Measurements from ENCODE around the gene SMYD3.

GRCh38 chr1:245701631-245702030, 805.4 kb downstream of the SMYD3 start:
- no peak for TF ChIP-seq ZNF792 (tag by site-specific recombination; IDR thresholded peaks at IDR 0.05)
- TF ChIP-seq, protein P1, sequence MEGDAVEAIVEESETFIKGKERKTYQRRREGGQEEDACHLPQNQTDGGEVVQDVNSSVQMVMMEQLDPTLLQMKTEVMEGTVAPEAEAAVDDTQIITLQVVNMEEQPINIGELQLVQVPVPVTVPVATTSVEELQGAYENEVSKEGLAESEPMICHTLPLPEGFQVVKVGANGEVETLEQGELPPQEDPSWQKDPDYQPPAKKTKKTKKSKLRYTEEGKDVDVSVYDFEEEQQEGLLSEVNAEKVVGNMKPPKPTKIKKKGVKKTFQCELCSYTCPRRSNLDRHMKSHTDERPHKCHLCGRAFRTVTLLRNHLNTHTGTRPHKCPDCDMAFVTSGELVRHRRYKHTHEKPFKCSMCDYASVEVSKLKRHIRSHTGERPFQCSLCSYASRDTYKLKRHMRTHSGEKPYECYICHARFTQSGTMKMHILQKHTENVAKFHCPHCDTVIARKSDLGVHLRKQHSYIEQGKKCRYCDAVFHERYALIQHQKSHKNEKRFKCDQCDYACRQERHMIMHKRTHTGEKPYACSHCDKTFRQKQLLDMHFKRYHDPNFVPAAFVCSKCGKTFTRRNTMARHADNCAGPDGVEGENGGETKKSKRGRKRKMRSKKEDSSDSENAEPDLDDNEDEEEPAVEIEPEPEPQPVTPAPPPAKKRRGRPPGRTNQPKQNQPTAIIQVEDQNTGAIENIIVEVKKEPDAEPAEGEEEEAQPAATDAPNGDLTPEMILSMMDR (tag by site-specific recombination; IDR thresholded peaks at IDR 0.05) = no peak
- TF ChIP-seq, protein P2, sequence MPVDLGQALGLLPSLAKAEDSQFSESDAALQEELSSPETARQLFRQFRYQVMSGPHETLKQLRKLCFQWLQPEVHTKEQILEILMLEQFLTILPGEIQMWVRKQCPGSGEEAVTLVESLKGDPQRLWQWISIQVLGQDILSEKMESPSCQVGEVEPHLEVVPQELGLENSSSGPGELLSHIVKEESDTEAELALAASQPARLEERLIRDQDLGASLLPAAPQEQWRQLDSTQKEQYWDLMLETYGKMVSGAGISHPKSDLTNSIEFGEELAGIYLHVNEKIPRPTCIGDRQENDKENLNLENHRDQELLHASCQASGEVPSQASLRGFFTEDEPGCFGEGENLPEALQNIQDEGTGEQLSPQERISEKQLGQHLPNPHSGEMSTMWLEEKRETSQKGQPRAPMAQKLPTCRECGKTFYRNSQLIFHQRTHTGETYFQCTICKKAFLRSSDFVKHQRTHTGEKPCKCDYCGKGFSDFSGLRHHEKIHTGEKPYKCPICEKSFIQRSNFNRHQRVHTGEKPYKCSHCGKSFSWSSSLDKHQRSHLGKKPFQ (tag by site-specific recombination; IDR thresholded peaks at IDR 0.05) = no peak
- no peak for TF ChIP-seq EGR2 (tag by site-specific recombination; IDR thresholded peaks at IDR 0.05; ENCODE audit: low read depth)
